ENCODE results near the gene AUTS2. TPM values are rescaled to one million over a fixed set of nuclear protein-coding genes. Genes with fewer than 3 reads are reported as not detected.

Gene AUTS2
- total RNA-seq, 1 experiment from 2014 or later: 256 TPM

- Histone ChIP-seq H3K23ac (ENCODE audit: insufficient read length, low read depth, low read length) (no peak overlapping the region), H2BK120ac (ENCODE audit: low read depth, low read length, poor library complexity, severe bottlenecking) (no peak overlapping the region), H3K4me1 (ENCODE audit: insufficient read depth, low read length) (peaks cover 12% of the 10 kb centered on the region; the same call in 1 of the 2 replicates), H3K79me2 (ENCODE audit: insufficient read depth, low read length) (no peaks in the 10 kb centered on the region), H3K27me3 (ENCODE audit: insufficient read depth, low read length) (no peaks in the 10 kb centered on the region), H3K18ac (ENCODE audit: insufficient read length, low read depth, low read length) (no peak overlapping the region), H3K4me2 (ENCODE audit: insufficient read depth, insufficient read length, low read length) (no peak overlapping the region), H2BK15ac (ENCODE audit: low read depth, low read length) (no peak overlapping the region), H3T11ph (ENCODE audit: low read length) (no peak overlapping the region), H2BK12ac (ENCODE audit: insufficient read length, low read depth, low read length) (no peak overlapping the region), H2BK20ac (ENCODE audit: low read depth, low read length, poor library complexity, severe bottlenecking) (no peak overlapping the region), H2AK5ac (ENCODE audit: insufficient read length, low read length) (no peak overlapping the region), H3K79me1 (ENCODE audit: insufficient read depth, low read depth, low read length, poor library complexity, severe bottlenecking) (no peaks in the 10 kb centered on the region), H3K14ac (ENCODE audit: insufficient read depth, low read length) (no peak overlapping the region), H2AFZ (ENCODE audit: low read length) (no peak overlapping the region), H3K23me2 (ENCODE audit: insufficient read length, low read depth, low read length, poor library complexity, severe bottlenecking) (no peaks in the 10 kb centered on the region), H3K56ac (ENCODE audit: insufficient read length, low read depth, low read length) (no peak overlapping the region), H3K9ac (ENCODE audit: extremely low read depth, insufficient read length, low read length) (no peak overlapping the region), H4K20me1 (ENCODE audit: control insufficient read depth, insufficient read depth, insufficient read length) (no peaks in the 10 kb centered on the region), H3K27ac (ENCODE audit: insufficient read length, low read depth, low read length) (no peak overlapping the region), H3K4ac (ENCODE audit: low read depth, low read length) (no peak overlapping the region), H4K8ac (replicated peaks; ENCODE audit: insufficient read length, low read depth, low read length) (no peak overlapping the region), H2BK5ac (ENCODE audit: insufficient read length, low read length) (no peak overlapping the region), H4K5ac (ENCODE audit: insufficient read length, low read depth, low read length) (no peak overlapping the region), H4K91ac (ENCODE audit: insufficient read length, low read depth, low read length) (no peak overlapping the region), H3K9me3 (ENCODE audit: control insufficient read depth, low read depth, low read length) (no peaks in the 10 kb centered on the region)
- DNase-seq: no peak
- no CpG with 5 or more reads among the region's 3 CpGs for WGBS (ENCODE audit: extremely low coverage, insufficient read length, low lambda C conversion rate)
- no peak for TF ChIP-seq CTCF (conservative IDR thresholded peaks at IDR 0.05)
- Mint-ChIP-seq H3K4me3 (no peak overlapping the region), H3K9me3 (no peaks in the 10 kb centered on the region), H3K27ac (peak overlapping the region in 1 of 3 experiments; percentile 62; a peak in 1 of 7 replicates), H3K4me1 (peaks cover 56 to 64% of the 10 kb centered on the region in 2 experiments), H3K27me3 (ENCODE audit: low read depth) (no peaks in the 10 kb centered on the region; the same call in 1 of the 2 replicates), H3K36me3 (ENCODE audit: insufficient read depth in 1 of 3, low read depth in 3 of 3) (no peaks in the 10 kb centered on the region)
These were observed 138.0 kb downstream of the AUTS2 start for GRCh38 chr7:69736126-69736810.

Measured in H9 (cell line).